Measurements from ENCODE around the gene SEC63.
A peak's percentile ranks its signal among the peaks of the same experiment; 100 is the strongest.

Gene SEC63

GRCh38 chr6:107847844-107848802 is 109.9 kb downstream of the SEC63 start:
- DNase-seq, result peak; percentile 86 to 90

- no peak for DNase-seq
Measured at GRCh38 chr6:107846262-107846795, 111.7 kb downstream of the SEC63 start.

- no peak for DNase-seq
Measured at GRCh38 chr6:107845777-107846176, 112.2 kb downstream of the SEC63 start.

GRCh38 chr6:107843400-107843799 is 114.6 kb downstream of the SEC63 start:
- peak; percentile 33 to 41 for DNase-seq

- no peak for DNase-seq
Measured at GRCh38 chr6:107841275-107841670, 116.7 kb downstream of the SEC63 start.

GRCh38 chr6:107840636-107841274 is 117.3 kb downstream of the SEC63 start:
- no peak for DNase-seq

GRCh38 chr6:107833136-107833535 is 124.9 kb downstream of the SEC63 start:
- no peak for DNase-seq

GRCh38 chr6:107832151-107833056 is 125.6 kb downstream of the SEC63 start:
- no peak for DNase-seq

- DNase-seq, result no peak
Measured at GRCh38 chr6:107830060-107830459, 127.9 kb downstream of the SEC63 start.

- no peak for DNase-seq
Measured at GRCh38 chr6:107827541-107827940, 130.5 kb downstream of the SEC63 start.

- peak; percentile 48 to 58 for DNase-seq
Measured at GRCh38 chr6:107823047-107823557, 134.9 kb downstream of the SEC63 start.

GRCh38 chr6:107822176-107823046 is 135.6 kb downstream of the SEC63 start:
- DNase-seq, result peak; percentile 33 to 60

GRCh38 chr6:107821591-107821990 is 136.4 kb downstream of the SEC63 start:
- DNase-seq, result no peak

GRCh38 chr6:107820338-107821261 is 137.4 kb downstream of the SEC63 start:
- peak; percentile 47 to 53 for DNase-seq

GRCh38 chr6:107819964-107820337 is 138.1 kb downstream of the SEC63 start:
- peak; percentile 35 to 48 for DNase-seq

- DNase-seq, result peak; percentile 27 to 41
Measured at GRCh38 chr6:107819217-107819616, 138.8 kb downstream of the SEC63 start.

GRCh38 chr6:107818272-107818671 is 139.7 kb downstream of the SEC63 start:
- no peak for DNase-seq

GRCh38 chr6:107817784-107818183 is 140.2 kb downstream of the SEC63 start:
- no peak for DNase-seq
